ENCODE data around the gene HAPLN1.

Gene HAPLN1

GRCh38 chr5:83632874-83633273 lies 87.8 kb downstream of the HAPLN1 start:
- DNase-seq: no peak
- Mint-ChIP-seq H3K9me3 (no peaks in the 10 kb centered on the region), H3K4me1 (peaks cover 7% of the 10 kb centered on the region), H3K27me3 (ENCODE audit: low read depth, poor library complexity) (no peaks in the 10 kb centered on the region), H3K4me3 (no peak overlapping the region), H3K36me3 (ENCODE audit: low read depth) (no peaks in the 10 kb centered on the region), H3K27ac (peak overlapping the region; percentile 14)
- TF ChIP-seq, protein P1, sequence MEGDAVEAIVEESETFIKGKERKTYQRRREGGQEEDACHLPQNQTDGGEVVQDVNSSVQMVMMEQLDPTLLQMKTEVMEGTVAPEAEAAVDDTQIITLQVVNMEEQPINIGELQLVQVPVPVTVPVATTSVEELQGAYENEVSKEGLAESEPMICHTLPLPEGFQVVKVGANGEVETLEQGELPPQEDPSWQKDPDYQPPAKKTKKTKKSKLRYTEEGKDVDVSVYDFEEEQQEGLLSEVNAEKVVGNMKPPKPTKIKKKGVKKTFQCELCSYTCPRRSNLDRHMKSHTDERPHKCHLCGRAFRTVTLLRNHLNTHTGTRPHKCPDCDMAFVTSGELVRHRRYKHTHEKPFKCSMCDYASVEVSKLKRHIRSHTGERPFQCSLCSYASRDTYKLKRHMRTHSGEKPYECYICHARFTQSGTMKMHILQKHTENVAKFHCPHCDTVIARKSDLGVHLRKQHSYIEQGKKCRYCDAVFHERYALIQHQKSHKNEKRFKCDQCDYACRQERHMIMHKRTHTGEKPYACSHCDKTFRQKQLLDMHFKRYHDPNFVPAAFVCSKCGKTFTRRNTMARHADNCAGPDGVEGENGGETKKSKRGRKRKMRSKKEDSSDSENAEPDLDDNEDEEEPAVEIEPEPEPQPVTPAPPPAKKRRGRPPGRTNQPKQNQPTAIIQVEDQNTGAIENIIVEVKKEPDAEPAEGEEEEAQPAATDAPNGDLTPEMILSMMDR (IDR thresholded peaks at IDR 0.05): no peak

DNA sequence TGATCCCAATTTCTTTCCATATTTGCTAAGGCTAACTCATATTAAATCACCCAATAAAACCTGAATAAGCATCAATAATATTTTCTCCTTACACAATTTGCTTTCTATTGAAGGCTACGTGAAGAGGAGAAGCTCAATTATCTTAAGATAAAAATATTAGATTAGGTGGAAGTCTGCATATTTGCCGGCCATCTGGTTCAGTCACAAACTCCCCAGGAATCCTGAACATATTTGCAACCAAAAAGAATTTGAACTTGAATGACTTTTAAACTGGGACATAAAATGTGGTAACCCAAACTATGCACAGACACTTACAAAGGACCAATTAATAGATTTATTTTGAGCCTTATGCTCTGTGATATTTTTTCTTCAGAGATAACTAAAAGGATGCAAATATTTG lies 92.3 kb downstream of the HAPLN1 start:
- H3K27ac Mint-ChIP-seq: no peak overlapping the region
- no peak for DNase-seq
- H3K36me3 Mint-ChIP-seq (ENCODE audit: low read depth): no peaks in the 10 kb centered on the region
- TF ChIP-seq, protein P1 (IDR thresholded peaks at IDR 0.05): no peak
- no peaks in the 10 kb centered on the region for H3K9me3 Mint-ChIP-seq
- H3K4me3 Mint-ChIP-seq: no peak overlapping the region
- no peaks in the 10 kb centered on the region for H3K27me3 Mint-ChIP-seq (ENCODE audit: low read depth, poor library complexity)
- peaks cover 7% of the 10 kb centered on the region for H3K4me1 Mint-ChIP-seq

DNA sequence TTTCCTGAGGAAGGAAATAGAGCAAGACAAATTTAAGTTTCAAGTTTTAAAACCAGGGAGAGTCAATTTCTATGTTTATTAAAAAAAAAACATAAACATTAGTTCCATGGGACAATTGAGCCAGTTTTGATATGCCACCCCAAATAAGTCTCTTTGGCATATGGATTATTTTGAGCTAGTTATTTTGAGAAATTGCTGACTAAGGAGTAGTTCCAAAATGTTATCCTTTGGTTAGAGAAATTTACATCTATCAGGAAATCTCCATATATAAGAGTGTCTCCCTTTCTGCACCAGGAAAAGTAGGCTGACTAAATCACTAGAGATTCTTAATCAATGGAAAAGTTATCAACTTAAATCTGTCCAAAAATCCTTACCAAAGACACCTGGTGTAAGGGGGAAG lies 105.8 kb downstream of the HAPLN1 start:
- no peak overlapping the region for H3K27ac Mint-ChIP-seq
- DNase-seq: no peak
- H3K4me1 Mint-ChIP-seq: no peaks in the 10 kb centered on the region
- H3K4me3 Mint-ChIP-seq: no peak overlapping the region
- peaks cover 21% of the 10 kb centered on the region for H3K9me3 Mint-ChIP-seq
- TF ChIP-seq, protein P1 (IDR thresholded peaks at IDR 0.05): no peak
- H3K27me3 Mint-ChIP-seq (ENCODE audit: low read depth, poor library complexity): peaks cover 4% of the 10 kb centered on the region
- H3K36me3 Mint-ChIP-seq (ENCODE audit: low read depth): no peaks in the 10 kb centered on the region

DNA sequence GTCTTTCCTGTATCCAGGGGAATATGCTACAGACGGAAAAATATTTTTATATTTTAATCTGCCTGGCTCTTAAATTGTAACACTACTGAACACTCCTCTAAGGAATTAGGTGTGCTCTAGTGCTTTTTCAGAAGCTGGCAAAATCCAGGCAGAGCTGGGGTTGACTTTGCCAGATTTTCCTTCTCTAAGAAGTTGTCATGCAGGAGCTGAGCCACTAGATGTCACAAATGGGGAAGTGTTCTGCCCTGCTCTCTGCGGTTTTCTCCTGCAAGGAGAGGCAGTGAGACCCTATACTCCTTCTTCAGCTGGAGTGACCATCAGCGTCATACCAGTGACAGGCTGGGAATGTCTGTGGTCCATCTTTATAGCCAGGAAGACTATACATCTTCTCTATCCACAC lies 112.5 kb downstream of the HAPLN1 start:
- peak; percentile 58 for DNase-seq
- Mint-ChIP-seq H3K27me3 (ENCODE audit: low read depth, poor library complexity) (no peaks in the 10 kb centered on the region), H3K27ac (no peak overlapping the region), H3K36me3 (ENCODE audit: low read depth) (no peaks in the 10 kb centered on the region), H3K4me3 (no peak overlapping the region), H3K9me3 (no peaks in the 10 kb centered on the region), H3K4me1 (peaks cover 5% of the 10 kb centered on the region)
- TF ChIP-seq, protein P1 (IDR thresholded peaks at IDR 0.05): peak; percentile 66

GRCh38 chr5:83595217-83595616 lies 125.4 kb downstream of the HAPLN1 start:
- Mint-ChIP-seq H3K27ac (no peak overlapping the region), H3K4me3 (no peak overlapping the region), H3K9me3 (no peaks in the 10 kb centered on the region), H3K36me3 (ENCODE audit: low read depth) (no peaks in the 10 kb centered on the region), H3K27me3 (ENCODE audit: low read depth, poor library complexity) (peaks cover 5% of the 10 kb centered on the region), H3K4me1 (no peaks in the 10 kb centered on the region)
- DNase-seq: no peak
- TF ChIP-seq, protein P1 (IDR thresholded peaks at IDR 0.05): no peak

- H3K9me3 Mint-ChIP-seq: no peaks in the 10 kb centered on the region
- peaks cover 5% of the 10 kb centered on the region for H3K27me3 Mint-ChIP-seq (ENCODE audit: low read depth, poor library complexity)
- H3K4me3 Mint-ChIP-seq: no peak overlapping the region
- no peak overlapping the region for H3K27ac Mint-ChIP-seq
- H3K4me1 Mint-ChIP-seq: no peaks in the 10 kb centered on the region
- TF ChIP-seq, protein P1 (IDR thresholded peaks at IDR 0.05): no peak
- H3K36me3 Mint-ChIP-seq (ENCODE audit: low read depth): no peaks in the 10 kb centered on the region
- DNase-seq: no peak
Observed at GRCh38 chr5:83590966-83591365, 129.7 kb downstream of the HAPLN1 start.
